Natural killer cell (primary cell): ENCODE measurements around the gene ZNF518B. TPM values are rescaled to one million over a fixed set of nuclear protein-coding genes. Genes with fewer than 3 reads are reported as not detected.

Experiments
- ATAC-seq, 3 donors: fragments of 150-1000 bp in 2 of 3; fragments of 200-7000 bp in 1 of 3; cut with Tn5 transposase; 1 replicate in 1 of 3; 2 replicates in 2 of 3; pipeline ENCODE4 v1.10.0; 2021; ENCODE audit warnings: mild to moderate bottlenecking in 2 of 3, moderate library complexity in 2 of 3
- DNase-seq, 2 donors: peaks; one replicate each; pipeline versions ENCODE4 v3.0.0 to v3.0.0-alpha.2; 2013 to 2021; ENCODE audit warnings: mixed read lengths in 1 of 2
- H3K27ac ChIP-seq: one replicate; pipeline ENCODE4 v1.5.1; 2013; ENCODE audit warnings: mild to moderate bottlenecking, low read length
- H3K27me3 ChIP-seq: one replicate; pipeline ENCODE4 v1.6.1; 2013; ENCODE audit warnings: low read length; ENCODE audit not compliant: control insufficient read depth, insufficient read depth
- H3K36me3 ChIP-seq: one replicate; pipeline ENCODE4 v1.6.1; 2013; ENCODE audit warnings: low read length; ENCODE audit not compliant: control insufficient read depth, insufficient read depth
- H3K4me1 ChIP-seq: one replicate; pipeline ENCODE4 v1.6.1; 2013; ENCODE audit warnings: low read length; ENCODE audit not compliant: control insufficient read depth, insufficient read depth
- H3K4me3 ChIP-seq: one replicate; pipeline ENCODE4 v1.5.1; 2013; ENCODE audit warnings: low read length
- H3K9me3 ChIP-seq: one replicate; pipeline ENCODE4 v1.6.1; 2013; ENCODE audit warnings: low read length; ENCODE audit not compliant: control insufficient read depth, insufficient read depth
- H3K27ac Mint-ChIP-seq, 2 donors: one replicate each; pipeline ENCODE4 v1.8.0; 2022; ENCODE audit warnings: mild to moderate bottlenecking in 2 of 2, mixed read lengths in 2 of 2, moderate library complexity in 1 of 2
- H3K27me3 Mint-ChIP-seq, 2 donors: one replicate each; pipeline ENCODE4 v1.8.0; 2022; ENCODE audit warnings: low read depth in 2 of 2, mixed read lengths in 2 of 2
- H3K36me3 Mint-ChIP-seq: one replicate; pipeline ENCODE4 v1.8.0; 2022; ENCODE audit warnings: mixed read lengths
- H3K4me1 Mint-ChIP-seq, 2 donors: one replicate each; pipeline ENCODE4 v1.8.0; 2022; ENCODE audit warnings: mixed read lengths in 2 of 2
- H3K4me3 Mint-ChIP-seq: one replicate; pipeline ENCODE4 v1.8.0; 2022; ENCODE audit warnings: mild to moderate bottlenecking, moderate library complexity, mixed read lengths
- H3K9me3 Mint-ChIP-seq, 2 donors: one replicate each; pipeline ENCODE4 v1.8.0; 2022; ENCODE audit warnings: mixed read lengths in 2 of 2
- CTCF ChIP-seq: fragments of 200-600 bp; IDR thresholded peaks from one replicate; pipeline ENCODE4 v1.8.0; 2022; ENCODE audit warnings: antibody characterized with exemption
- WGBS: methylation state at CpG from one replicate; pipeline ENCODE4 v1.1.7; 2013; ENCODE audit warnings: missing lambda C conversion rate; ENCODE audit not compliant: insufficient coverage; 5-methylcytosine and 5-hydroxymethylcytosine counted together
- intact Hi-C: fragments of 100-400 bp; cut with micrococcal nuclease; formaldehyde crosslinking; loops from one replicate; pipeline ENCODE4 v1.14.2; 2022
- total RNA-seq, 4 donors: library from RNA; stranded (reverse); fragments of 120-200 nt in 1 of 4; gene quantifications; one replicate each; pipeline versions ENCODE4 v1.2.3 to v1.2.4, GENCODE V29; 2013 to 2022

Gene ZNF518B
- total RNA-seq, 3 donors from 2014 or later (not counting 1 experiment from before 2014, with no cell fraction given): 14.6 to 19.9 (median 15.2) TPM

DNA sequence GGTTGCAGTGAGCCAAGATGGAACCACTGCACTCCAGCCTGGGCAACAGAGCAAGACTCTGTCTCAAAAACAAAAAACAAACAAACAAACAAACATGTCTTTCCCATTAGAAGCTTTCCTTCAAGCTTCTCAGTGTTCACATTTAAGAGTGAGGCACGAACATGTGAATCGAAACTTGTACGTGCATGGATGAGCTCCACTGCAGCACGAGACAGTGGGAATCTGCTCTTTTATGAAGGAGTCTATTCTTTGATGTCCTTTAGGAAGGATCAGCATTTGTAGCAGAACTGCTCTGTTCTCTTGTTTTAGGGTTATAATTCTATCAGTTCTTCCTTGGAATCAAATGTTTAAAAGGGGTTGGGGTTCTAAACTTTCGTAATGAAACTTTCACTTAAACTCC lies 23.4 kb upstream of the ZNF518B start:
- Mint-ChIP-seq H3K4me3 (no peak overlapping the region), H3K4me1 (no peaks in the 10 kb centered on the region), H3K27me3 (peaks cover 2 to 27% of the 10 kb centered on the region in 2 donors), H3K36me3 (no peaks in the 10 kb centered on the region), H3K9me3 (no peaks in the 10 kb centered on the region), H3K27ac (no peak overlapping the region)
- Histone ChIP-seq H3K4me1 (no peaks in the 10 kb centered on the region), H3K4me3 (no peak overlapping the region), H3K36me3 (no peaks in the 10 kb centered on the region), H3K27ac (no peak overlapping the region), H3K27me3 (peaks cover 2% of the 10 kb centered on the region), H3K9me3 (no peaks in the 10 kb centered on the region)
- ATAC-seq: no peak
- no peak for TF ChIP-seq CTCF
- no peak for DNase-seq
- intact Hi-C loops: no loop called here
- WGBS: 90% methylated on average over 4 of the region's 5 CpGs

GRCh38 chr4:10478621-10479020 lies 21.4 kb upstream of the ZNF518B start:
- H3K9me3 Mint-ChIP-seq: no peaks in the 10 kb centered on the region
- DNase-seq (no peak), ATAC-seq (no peak)
- TF ChIP-seq CTCF: no peak
- Histone ChIP-seq H3K4me1 (no peaks in the 10 kb centered on the region), H3K4me3 (no peak overlapping the region), H3K27ac (no peak overlapping the region), H3K9me3 (no peaks in the 10 kb centered on the region), H3K36me3 (no peaks in the 10 kb centered on the region), H3K27me3 (peaks cover 2% of the 10 kb centered on the region)
- H3K4me3 Mint-ChIP-seq: no peak overlapping the region
- intact Hi-C loops: no loop called here
- H3K36me3 Mint-ChIP-seq: no peaks in the 10 kb centered on the region
- no peaks in the 10 kb centered on the region for H3K4me1 Mint-ChIP-seq
- peaks cover 2 to 27% of the 10 kb centered on the region in 2 donors for H3K27me3 Mint-ChIP-seq
- H3K27ac Mint-ChIP-seq: no peak overlapping the region

DNA sequence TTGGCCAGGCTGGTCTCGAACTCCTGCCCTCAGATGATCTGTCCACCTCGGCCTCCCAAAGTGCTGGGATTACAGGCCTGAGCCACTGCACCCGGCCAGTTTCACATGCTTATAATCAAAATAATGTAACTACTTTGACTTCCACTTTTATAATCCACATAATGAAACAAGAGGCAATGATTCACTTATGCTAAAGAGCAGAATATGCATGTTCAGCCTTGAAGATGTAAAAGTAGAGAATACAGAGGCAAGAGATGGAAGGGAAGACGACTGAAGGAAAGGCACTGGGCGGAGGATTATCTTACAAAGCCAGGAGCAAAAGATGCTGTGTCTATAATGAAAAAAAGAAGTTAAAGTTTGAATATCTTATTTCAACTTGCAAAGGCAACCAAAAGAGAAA lies 13.3 kb upstream of the ZNF518B start:
- Mint-ChIP-seq H3K27ac (no peak overlapping the region), H3K9me3 (no peaks in the 10 kb centered on the region)
- intact Hi-C loops: no loop called here

More for the DNA sequence above, 13.3 kb upstream of the ZNF518B start:
- Histone ChIP-seq H3K27me3 (no peaks in the 10 kb centered on the region), H3K4me3 (no peak overlapping the region), H3K27ac (no peak overlapping the region), H3K36me3 (no peaks in the 10 kb centered on the region), H3K9me3 (no peaks in the 10 kb centered on the region), H3K4me1 (no peaks in the 10 kb centered on the region)
- DNase-seq (no peak), ATAC-seq (no peak)
- 80% methylated on average over 5 of the region's 5 CpGs for WGBS
- no peaks in the 10 kb centered on the region for H3K36me3 Mint-ChIP-seq
- no peak for TF ChIP-seq CTCF
- no peak overlapping the region for H3K4me3 Mint-ChIP-seq
- no peaks in the 10 kb centered on the region for H3K4me1 Mint-ChIP-seq
- H3K27me3 Mint-ChIP-seq: peaks cover 8 to 23% of the 10 kb centered on the region in 2 donors
